MM.1S (cell line): ENCODE results near the gene KRT75.

Source experiments
- CTCF ChIP-seq: fragments of 300-600 bp; sonication (generic); IDR thresholded peaks from 2 replicates; pipeline ENCODE4 v1.5.1; 2016; ENCODE audit warnings: antibody characterized with exemption, low read length, mixed read lengths
- EZH2phosphoT487 ChIP-seq: fragments of 300-600 bp; sonication (generic); IDR thresholded peaks from 2 replicates; pipeline ENCODE4 v1.6.1; 2018; ENCODE audit warnings: antibody characterized with exemption, low read length

- no peak for TF ChIP-seq CTCF
- no peak for TF ChIP-seq EZH2phosphoT487
Measured at GRCh38 chr12:52458861-52459260, 24.7 kb upstream of the KRT75 start.
